IPS DF 6.9 (cell line): ENCODE results near the gene ZKSCAN4.

Source experiments
- DNase-seq: peaks from one replicate; pipeline ENCODE4 v3.0.0-alpha.2; 2013; ENCODE audit warnings: low read depth, low spot score
- H3K27ac ChIP-seq: one replicate; pipeline ENCODE4 v1.5.1; 2013; ENCODE audit warnings: low read length, control low read depth
- H3K27me3 ChIP-seq: 2 replicates; pipeline ENCODE4 v1.6.1; 2013; ENCODE audit warnings: mild to moderate bottlenecking, low read length; ENCODE audit not compliant: control insufficient read depth, insufficient read depth
- H3K36me3 ChIP-seq: 2 replicates; pipeline ENCODE4 v1.6.1; 2013; ENCODE audit warnings: low read length; ENCODE audit not compliant: control insufficient read depth, insufficient read depth
- H3K4me1 ChIP-seq: 2 replicates; pipeline ENCODE4 v1.6.1; 2013; ENCODE audit warnings: low read length; ENCODE audit not compliant: control insufficient read depth, insufficient read depth
- H3K4me3 ChIP-seq: 2 replicates; pipeline ENCODE4 v1.5.1; 2013; ENCODE audit warnings: mild to moderate bottlenecking, low read length
- H3K9me3 ChIP-seq: 2 replicates; pipeline ENCODE4 v1.6.1; 2013; ENCODE audit warnings: low read length, inconsistent platforms; ENCODE audit not compliant: control insufficient read depth, insufficient read depth
- WGBS: extraction: QIAGEN DNeasy Blood & Tissue Kit; methylation state at CpG from one replicate; pipeline ENCODE4 v1.1.7; 2013; ENCODE audit warnings: mixed read lengths, missing lambda C conversion rate; ENCODE audit not compliant: insufficient read length, insufficient coverage; 5-methylcytosine and 5-hydroxymethylcytosine counted together

Gene ZKSCAN4

DNA sequence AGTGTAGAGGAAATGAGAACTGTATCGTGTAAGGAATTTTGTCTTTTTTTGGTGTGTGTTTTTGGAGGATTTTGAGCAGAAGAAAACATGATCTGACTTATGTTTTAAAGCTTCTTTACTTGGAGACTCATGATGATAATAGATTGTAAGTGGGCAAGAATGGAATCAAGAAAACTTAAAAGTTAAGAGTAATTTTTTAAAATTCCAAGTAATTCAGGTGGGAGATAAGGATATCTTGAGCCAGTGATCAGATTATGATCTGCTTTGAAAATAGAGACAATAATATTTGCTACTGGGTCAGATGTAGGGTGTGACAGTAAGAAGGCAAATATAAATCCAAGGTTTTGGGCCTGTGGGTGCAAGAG lies 15.6 kb upstream of the ZKSCAN4 start:
- H3K27ac ChIP-seq = no peak overlapping the region
- H3K36me3 ChIP-seq = peaks cover 4% of the 10 kb centered on the region; the same call in 1 of the 2 replicates
- peak overlapping the region; percentile 91; the same call in 1 of the 2 replicates for H3K4me3 ChIP-seq
- H3K4me1 ChIP-seq = no peaks in the 10 kb centered on the region
- H3K27me3 ChIP-seq = no peaks in the 10 kb centered on the region
- WGBS = 100% methylated on average over 1 of the region's 1 CpG
- no peak for DNase-seq
- no peaks in the 10 kb centered on the region for H3K9me3 ChIP-seq

DNA sequence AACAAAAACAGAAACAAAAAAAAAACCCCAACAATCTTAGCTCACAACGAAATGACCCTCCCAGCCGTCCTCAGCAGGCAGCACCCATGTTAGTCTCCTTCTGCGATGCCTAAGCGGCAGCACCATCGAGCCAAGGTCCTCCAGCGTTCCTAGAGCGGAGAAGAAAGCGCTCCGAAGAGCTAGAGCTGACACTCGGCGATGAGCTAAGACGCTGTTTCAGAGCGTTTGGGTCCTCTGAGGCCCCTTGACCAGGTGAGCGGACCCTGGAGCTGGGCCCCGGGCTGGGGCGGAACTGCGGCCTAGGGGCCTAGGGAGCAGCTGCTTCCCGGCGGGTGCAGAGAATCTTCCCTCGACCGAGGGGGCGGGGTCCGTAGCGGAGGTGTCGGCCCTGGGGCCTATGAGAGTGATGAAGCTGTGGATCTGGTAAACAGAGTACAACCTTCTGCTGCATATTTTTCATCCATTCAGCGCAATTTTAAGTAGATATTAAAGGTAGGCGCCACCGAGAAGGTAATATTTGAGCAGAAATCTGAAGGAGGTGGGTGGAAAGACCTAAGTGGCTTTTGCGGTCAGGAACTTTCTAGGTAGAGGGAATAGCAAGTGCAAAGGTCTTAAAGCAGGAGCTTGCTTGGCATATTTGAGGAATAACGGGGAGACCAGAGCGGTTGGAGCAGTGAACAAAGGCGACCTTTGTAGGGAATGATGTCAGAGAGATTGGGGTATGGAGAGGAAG lies 15.1 kb upstream of the ZKSCAN4 start, which contains the start of gene ZSCAN26:
ZSCAN26 (plus strand) TSS at position 182 of the 733 bp plus-strand sequence. CDS start 4,777 bp downstream, outside the sequence.
- H3K27ac ChIP-seq = no peak within 1 kb of the TSS
- no peaks in the 10 kb centered on the region for H3K27me3 ChIP-seq
- H3K36me3 ChIP-seq = peaks cover 2% of the 10 kb centered on the region; the same call in 1 of the 2 replicates
- no peaks in the 10 kb centered on the region for H3K9me3 ChIP-seq
- WGBS = no CpG with 5 or more reads among the region's 32 CpGs
- H3K4me1 ChIP-seq = no peaks in the 10 kb centered on the region
- peak; percentile 73 for DNase-seq
- peak within 1 kb of the TSS; percentile 91; the same call in 1 of the 2 replicates for H3K4me3 ChIP-seq

DNA sequence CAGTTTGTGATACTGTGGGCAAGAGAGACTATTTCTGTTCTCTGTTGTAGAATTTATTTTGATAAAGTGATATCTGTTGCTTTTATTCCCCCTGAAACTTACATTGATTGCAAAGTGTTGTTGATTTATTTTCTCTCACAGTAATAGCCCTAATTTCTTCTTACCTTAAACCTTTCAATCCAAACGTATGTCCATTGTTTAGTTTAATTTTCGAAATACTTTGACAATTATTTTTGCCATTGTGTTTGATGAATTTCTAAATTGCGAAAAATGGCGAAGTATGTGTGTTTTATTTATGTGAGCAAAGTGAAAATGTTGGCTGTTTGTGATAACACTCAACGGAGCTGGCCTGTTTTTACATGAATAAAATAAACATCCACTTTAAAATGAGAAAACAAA lies 14.5 kb upstream of the ZKSCAN4 start:
- WGBS = 100% methylated on average over 2 of the region's 5 CpGs
- H3K36me3 ChIP-seq = no peaks in the 10 kb centered on the region
- no peak overlapping the region for H3K27ac ChIP-seq
- no peak for DNase-seq
- H3K4me3 ChIP-seq = peak overlapping the region; percentile 91; the same call in 1 of the 2 replicates
- no peaks in the 10 kb centered on the region for H3K4me1 ChIP-seq
- H3K27me3 ChIP-seq = no peaks in the 10 kb centered on the region
- H3K9me3 ChIP-seq = no peaks in the 10 kb centered on the region

DNA sequence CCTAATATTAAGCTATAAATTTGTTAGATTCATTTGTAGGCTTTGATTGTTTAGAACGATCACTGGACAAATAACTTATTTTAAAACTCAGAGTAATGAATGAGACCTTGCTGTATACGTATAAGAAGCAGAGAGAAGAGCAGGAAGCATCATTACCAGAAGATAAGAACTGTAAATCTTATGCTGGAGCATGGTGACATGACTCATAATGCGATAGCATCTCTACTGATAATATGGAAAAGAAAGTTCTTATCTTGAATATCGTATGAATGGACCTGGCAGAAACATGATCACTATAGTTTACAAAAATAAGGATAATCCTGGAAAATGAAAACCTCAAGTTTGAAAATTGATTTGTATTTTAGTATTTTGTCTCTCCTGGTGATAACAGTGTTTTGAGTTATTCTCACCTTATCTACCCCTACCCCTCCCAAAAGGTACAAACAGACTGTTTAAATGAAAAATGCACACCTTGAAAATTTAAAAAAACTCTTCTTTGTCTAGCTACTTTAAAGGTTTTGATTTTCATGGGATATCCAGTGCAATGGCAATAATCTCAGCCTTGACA lies 12.8 kb upstream of the ZKSCAN4 start:
- H3K4me1 ChIP-seq = no peaks in the 10 kb centered on the region
- no peak overlapping the region for H3K27ac ChIP-seq
- DNase-seq = no peak
- no CpG with 5 or more reads among the region's 4 CpGs for WGBS
- no peaks in the 10 kb centered on the region for H3K9me3 ChIP-seq
- H3K36me3 ChIP-seq = no peaks in the 10 kb centered on the region
- H3K4me3 ChIP-seq = no peak overlapping the region
- H3K27me3 ChIP-seq = no peaks in the 10 kb centered on the region

DNA sequence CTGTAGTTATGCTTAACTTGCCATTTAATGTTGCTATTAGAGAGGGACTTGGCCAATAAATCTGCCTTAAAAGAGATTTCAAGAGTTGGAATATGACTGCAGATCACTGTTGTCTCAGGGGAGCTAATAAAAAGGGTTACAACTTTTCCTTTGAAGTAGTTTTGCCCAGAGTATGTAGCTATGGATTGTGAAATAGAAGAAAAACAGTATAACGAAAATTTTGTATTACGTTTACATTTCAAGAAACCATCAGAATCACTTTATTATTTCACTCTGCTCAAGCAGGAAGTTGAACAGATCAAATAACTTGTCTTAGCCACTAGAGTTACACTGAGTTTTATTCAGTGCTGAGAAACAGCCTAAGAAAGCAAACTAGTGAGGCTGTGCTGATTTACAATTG lies 11.9 kb upstream of the ZKSCAN4 start:
- Histone ChIP-seq H3K9me3 (no peaks in the 10 kb centered on the region), H3K4me1 (no peaks in the 10 kb centered on the region), H3K27me3 (no peaks in the 10 kb centered on the region), H3K4me3 (no peak overlapping the region), H3K27ac (no peak overlapping the region), H3K36me3 (no peaks in the 10 kb centered on the region)
- no CpG with 5 or more reads among the region's 2 CpGs for WGBS
- DNase-seq = no peak

DNA sequence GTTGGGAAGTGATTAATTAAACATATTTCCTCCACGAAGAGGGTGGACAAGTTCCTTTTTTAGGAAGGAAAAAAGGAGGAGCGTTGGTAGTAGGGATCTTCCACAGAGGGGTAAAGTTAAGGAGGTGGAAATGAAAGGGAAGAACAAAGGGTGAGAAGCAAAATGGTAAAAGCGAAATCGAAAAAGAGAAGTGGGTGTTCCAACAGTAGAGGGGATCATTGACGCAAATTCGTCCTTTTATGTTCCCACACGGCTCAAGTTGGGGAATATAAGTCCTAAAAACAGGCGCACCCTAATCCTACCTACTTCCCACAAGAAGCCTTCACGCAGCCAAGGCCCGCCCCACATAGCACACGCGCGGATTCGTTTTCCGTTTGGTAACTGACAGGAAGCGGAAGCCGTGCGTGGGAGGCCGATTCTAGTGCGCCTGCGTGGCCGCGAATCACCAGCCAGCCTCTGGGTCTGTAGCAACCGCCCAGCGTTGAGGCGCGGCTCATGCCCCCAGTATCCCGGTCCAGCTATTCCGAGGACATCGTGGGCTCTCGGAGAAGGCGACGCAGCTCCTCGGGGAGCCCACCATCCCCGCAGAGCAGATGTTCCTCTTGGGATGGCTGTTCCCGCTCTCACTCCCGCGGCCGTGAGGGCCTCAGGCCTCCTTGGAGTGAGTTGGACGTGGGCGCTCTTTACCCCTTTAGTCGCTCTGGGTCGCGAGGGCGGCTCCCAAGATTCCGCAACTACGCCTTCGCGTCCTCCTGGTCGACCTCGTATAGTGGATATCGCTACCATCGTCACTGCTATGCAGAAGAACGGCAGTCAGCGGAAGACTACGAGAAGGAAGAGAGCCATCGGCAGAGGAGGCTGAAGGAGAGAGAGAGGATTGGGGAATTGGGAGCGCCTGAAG lies 7.1 kb upstream of the ZKSCAN4 start, which contains the start of gene NKAPL:
NKAPL (plus strand) TSS at position 421 of the 901 bp plus-strand sequence; CDS start at position 496, 75 bp downstream.
- no peaks in the 10 kb centered on the region for H3K9me3 ChIP-seq
- H3K4me3 ChIP-seq = no peak within 1 kb of the TSS
- H3K4me1 ChIP-seq = no peaks in the 10 kb centered on the region
- H3K36me3 ChIP-seq = no peaks in the 10 kb centered on the region
- WGBS = 100% methylated on average over 3 of the region's 58 CpGs
- no peak within 1 kb of the TSS for H3K27ac ChIP-seq
- no peaks in the 10 kb centered on the region for H3K27me3 ChIP-seq
- DNase-seq = no peak

DNA sequence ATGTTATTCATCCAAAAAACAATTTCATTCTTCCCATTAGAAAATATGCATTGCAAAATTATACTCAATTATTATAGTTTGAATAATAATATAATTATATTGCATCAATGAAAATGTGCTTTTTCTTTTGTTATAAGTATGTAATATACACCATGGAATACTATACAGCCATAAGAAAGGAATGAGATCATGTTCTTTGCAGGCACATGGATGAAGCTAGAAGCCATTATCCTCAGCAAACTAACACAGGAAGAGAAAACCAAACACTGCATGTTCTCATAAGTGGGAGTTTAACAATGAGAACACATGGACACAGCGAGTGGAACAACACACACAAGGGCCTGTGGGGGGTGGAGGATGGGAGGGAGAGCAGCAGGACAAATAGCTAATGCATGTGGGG lies 5.0 kb upstream of the ZKSCAN4 start:
- WGBS = no CpG with 5 or more reads among the region's 1 CpG
- no peaks in the 10 kb centered on the region for H3K27me3 ChIP-seq
- no peaks in the 10 kb centered on the region for H3K9me3 ChIP-seq
- no peak for DNase-seq
- no peak overlapping the region for H3K27ac ChIP-seq
- H3K4me3 ChIP-seq = no peak overlapping the region
- no peaks in the 10 kb centered on the region for H3K4me1 ChIP-seq
- H3K36me3 ChIP-seq = no peaks in the 10 kb centered on the region

DNA sequence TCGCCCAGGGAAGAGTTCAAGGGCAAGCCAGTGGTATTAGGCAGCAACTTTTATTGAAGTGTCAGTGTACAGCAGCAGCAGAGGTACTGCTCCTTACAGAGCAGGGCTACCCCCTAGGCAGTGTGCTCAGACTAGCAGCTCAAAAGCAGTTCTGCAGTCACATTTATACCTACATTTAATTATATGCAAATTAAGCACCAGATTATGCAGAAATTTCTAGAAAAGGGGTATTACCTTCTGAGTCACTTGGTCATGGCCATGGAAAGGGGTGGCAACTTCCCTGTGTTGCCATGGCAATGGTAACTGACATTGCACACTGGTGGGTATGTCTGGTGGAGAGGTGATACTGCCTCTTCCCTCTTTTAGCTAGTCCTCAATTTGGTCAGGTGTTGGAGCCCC lies 2.1 kb upstream of the ZKSCAN4 start:
- H3K27ac ChIP-seq = no peak overlapping the region
- no peak overlapping the region for H3K4me3 ChIP-seq
- no peaks in the 10 kb centered on the region for H3K4me1 ChIP-seq
- DNase-seq = no peak
- no CpG with 5 or more reads among the region's 1 CpG for WGBS
- no peaks in the 10 kb centered on the region for H3K9me3 ChIP-seq
- H3K36me3 ChIP-seq = no peaks in the 10 kb centered on the region
- H3K27me3 ChIP-seq = no peaks in the 10 kb centered on the region

DNA sequence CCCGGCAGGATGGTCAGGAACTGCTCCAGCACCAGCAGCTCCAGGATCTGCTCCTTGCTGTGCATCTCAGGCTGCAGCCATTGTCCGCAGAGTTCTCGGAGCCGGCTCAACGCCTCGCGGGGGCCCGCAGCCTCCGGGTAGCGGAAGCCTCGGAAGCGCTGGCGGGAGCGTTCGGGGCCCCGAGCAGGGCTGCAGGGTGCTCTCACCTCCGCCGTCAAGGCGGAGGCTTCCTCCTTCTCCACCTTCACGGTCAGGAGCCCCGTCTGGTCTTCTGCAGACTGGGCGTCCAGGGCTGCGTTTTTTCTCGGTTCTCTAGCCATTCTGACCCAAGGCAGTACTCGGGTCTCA lies 434 bp downstream of the ZKSCAN4 start:
- H3K4me1 ChIP-seq = no peaks in the 10 kb centered on the region
- H3K27me3 ChIP-seq = no peaks in the 10 kb centered on the region
- DNase-seq = no peak
- no peaks in the 10 kb centered on the region for H3K36me3 ChIP-seq
- no peaks in the 10 kb centered on the region for H3K9me3 ChIP-seq
- no CpG with 5 or more reads among the region's 25 CpGs for WGBS
- H3K4me3 ChIP-seq = peak overlapping the region; percentile 92
- H3K27ac ChIP-seq = no peak overlapping the region

DNA sequence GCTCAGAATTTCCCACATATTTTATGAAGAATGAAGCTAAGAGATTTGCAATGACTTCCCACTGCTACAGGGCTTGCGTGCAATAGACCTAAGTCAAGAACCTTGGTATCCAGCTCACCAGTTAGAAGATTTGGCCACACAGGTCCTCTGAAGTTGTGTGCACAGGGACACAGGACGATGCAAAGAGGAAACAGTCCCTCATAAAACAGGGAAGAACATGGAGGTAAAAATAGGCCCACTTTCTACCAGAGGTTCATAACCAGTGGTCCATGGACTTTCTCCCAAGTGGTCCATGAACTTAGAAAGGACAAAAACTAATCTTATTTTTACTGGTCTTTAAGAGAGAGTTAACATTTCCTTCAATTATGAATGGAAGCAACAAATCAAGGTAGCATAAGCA lies 1.3 kb downstream of the ZKSCAN4 start:
- H3K36me3 ChIP-seq = 0 out of 2 replicates have a peak, but pooled peaks cover 3% of the 10 kb centered on the region
- H3K9me3 ChIP-seq = no peaks in the 10 kb centered on the region
- no peak for DNase-seq
- no peaks in the 10 kb centered on the region for H3K27me3 ChIP-seq
- WGBS = no CpG with 5 or more reads among the region's 2 CpGs
- H3K4me1 ChIP-seq = no peaks in the 10 kb centered on the region
- H3K4me3 ChIP-seq = no peak overlapping the region
- H3K27ac ChIP-seq = no peak overlapping the region
